ENCODE results near the gene MACROD2. TPM values are rescaled to one million over a fixed set of nuclear protein-coding genes. Genes with fewer than 3 reads are reported as not detected.

MACROD2 gene
- total RNA-seq, 1 experiment from 2014 or later: 1.4 TPM

- no peaks in the 10 kb centered on the region for H3K4me1 ChIP-seq (ENCODE audit: insufficient read depth, low read length, poor library complexity, severe bottlenecking)
- no peak overlapping the region for H3K4me3 ChIP-seq (ENCODE audit: low read depth, low read length, poor library complexity, severe bottlenecking)
- ChIA-PET CTCF (no interaction called here), POLR2A (ENCODE audit: low non-redundant PET) (no interaction called here)
- no peaks in the 10 kb centered on the region for H3K27me3 ChIP-seq (replicated peaks; ENCODE audit: insufficient read depth, low read depth, low read length, poor library complexity)
- H3K36me3 ChIP-seq (ENCODE audit: insufficient read depth, low read length, poor library complexity, severe bottlenecking): no peaks in the 10 kb centered on the region
- no peak overlapping the region for H3K27ac ChIP-seq (ENCODE audit: low read depth, low read length, poor library complexity, severe bottlenecking)
- peaks cover 4% of the 10 kb centered on the region for H3K9me3 ChIP-seq (ENCODE audit: low read depth, low read length, poor library complexity, severe bottlenecking)
- intact Hi-C loops (cut with micrococcal nuclease; ENCODE audit: unreplicated experiment): loop anchor here (5.0 kb wide), 1 partner anchor 101 kb away; no protein-coding TSS in a partner anchor
- no peak for DNase-seq (ENCODE audit: low spot score)
- TF ChIP-seq CTCF (conservative IDR thresholded peaks at IDR 0.05; ENCODE audit: low read depth, low read length) (no peak), EZH2 (IDR thresholded peaks at IDR 0.05; ENCODE audit: borderline replicate concordance, low read depth, low read length, poor library complexity, severe bottlenecking) (no peak)
- no TSS peak for BruUV-seq (replicated peaks)
Observed at GRCh38 chr20:14956026-14956425, 960.7 kb downstream of the MACROD2 start.

GRCh38 chr20:14956538-14956937 is 961.2 kb downstream of the MACROD2 start:
- H3K4me3 ChIP-seq (ENCODE audit: low read depth, low read length, poor library complexity, severe bottlenecking): no peak overlapping the region
- TF ChIP-seq EZH2 (IDR thresholded peaks at IDR 0.05; ENCODE audit: borderline replicate concordance, low read depth, low read length, poor library complexity, severe bottlenecking) (no peak), CTCF (conservative IDR thresholded peaks at IDR 0.05; ENCODE audit: low read depth, low read length) (no peak)
- no peaks in the 10 kb centered on the region for H3K36me3 ChIP-seq (ENCODE audit: insufficient read depth, low read length, poor library complexity, severe bottlenecking)
- H3K9me3 ChIP-seq (ENCODE audit: low read depth, low read length, poor library complexity, severe bottlenecking): peaks cover 4% of the 10 kb centered on the region
- DNase-seq (ENCODE audit: low spot score): no peak
- intact Hi-C loops (cut with micrococcal nuclease; ENCODE audit: unreplicated experiment): loop anchor here (5.0 kb wide), 1 partner anchor 101 kb away; no protein-coding TSS in a partner anchor
- H3K27me3 ChIP-seq (replicated peaks; ENCODE audit: insufficient read depth, low read depth, low read length, poor library complexity): no peaks in the 10 kb centered on the region
- ChIA-PET POLR2A (ENCODE audit: low non-redundant PET) (no interaction called here), CTCF (no interaction called here)
- H3K27ac ChIP-seq (ENCODE audit: low read depth, low read length, poor library complexity, severe bottlenecking): no peak overlapping the region
- no peaks in the 10 kb centered on the region for H3K4me1 ChIP-seq (ENCODE audit: insufficient read depth, low read length, poor library complexity, severe bottlenecking)
- no TSS peak for BruUV-seq (replicated peaks)

GRCh38 chr20:14957402-14957801 is 962.1 kb downstream of the MACROD2 start:
- Histone ChIP-seq H3K4me3 (ENCODE audit: low read depth, low read length, poor library complexity, severe bottlenecking) (no peak overlapping the region), H3K27ac (ENCODE audit: low read depth, low read length, poor library complexity, severe bottlenecking) (no peak overlapping the region), H3K9me3 (ENCODE audit: low read depth, low read length, poor library complexity, severe bottlenecking) (peaks cover 4% of the 10 kb centered on the region), H3K4me1 (ENCODE audit: insufficient read depth, low read length, poor library complexity, severe bottlenecking) (no peaks in the 10 kb centered on the region), H3K36me3 (ENCODE audit: insufficient read depth, low read length, poor library complexity, severe bottlenecking) (no peaks in the 10 kb centered on the region), H3K27me3 (replicated peaks; ENCODE audit: insufficient read depth, low read depth, low read length, poor library complexity) (no peaks in the 10 kb centered on the region)
- no TSS peak for BruUV-seq (replicated peaks)
- ChIA-PET POLR2A (ENCODE audit: low non-redundant PET) (no interaction called here), CTCF (no interaction called here)
- no peak for DNase-seq (ENCODE audit: low spot score)
- intact Hi-C loops (cut with micrococcal nuclease; ENCODE audit: unreplicated experiment): loop anchor here (5.0 kb wide), 1 partner anchor 100 kb away; no protein-coding TSS in a partner anchor
- TF ChIP-seq EZH2 (IDR thresholded peaks at IDR 0.05; ENCODE audit: borderline replicate concordance, low read depth, low read length, poor library complexity, severe bottlenecking): no peak
- TF ChIP-seq CTCF (conservative IDR thresholded peaks at IDR 0.05; ENCODE audit: low read depth, low read length): no peak
